HG02623 (cell line): ENCODE measurements around the gene NADSYN1.

Experiments used
- ATAC-seq: cut with Tn5 transposase; IDR thresholded peaks from one replicate; pipeline ENCODE4 v1.9.1; 2021; ENCODE audit warnings: moderate library complexity; ENCODE audit not compliant: unreplicated experiment

Gene NADSYN1

GRCh38 chr11:71432761-71433647 is 20.0 kb upstream of the NADSYN1 start:
- ATAC-seq = no peak

GRCh38 chr11:71433648-71434450 is 19.2 kb upstream of the NADSYN1 start:
- ATAC-seq = no peak

GRCh38 chr11:71434576-71435130 is 18.4 kb upstream of the NADSYN1 start:
- no peak for ATAC-seq

GRCh38 chr11:71435278-71435951 is 17.6 kb upstream of the NADSYN1 start:
- no peak for ATAC-seq

GRCh38 chr11:71436861-71437260 is 16.1 kb upstream of the NADSYN1 start:
- no peak for ATAC-seq

- no peak for ATAC-seq
These were observed 15.6 kb upstream of the NADSYN1 start for GRCh38 chr11:71437399-71437798.

GRCh38 chr11:71437879-71438278 is 15.1 kb upstream of the NADSYN1 start:
- no peak for ATAC-seq

- ATAC-seq = no peak
These were observed 14.4 kb upstream of the NADSYN1 start for GRCh38 chr11:71438650-71439049.

GRCh38 chr11:71440021-71440755 is 12.8 kb upstream of the NADSYN1 start:
- no peak for ATAC-seq

GRCh38 chr11:71441251-71441650 is 11.8 kb upstream of the NADSYN1 start:
- ATAC-seq = no peak

- no peak for ATAC-seq
These were observed 10.9 kb upstream of the NADSYN1 start for GRCh38 chr11:71442123-71442522.

- no peak for ATAC-seq
These were observed 10.1 kb upstream of the NADSYN1 start for GRCh38 chr11:71442880-71443279.

- ATAC-seq = no peak
These were observed 9.1 kb upstream of the NADSYN1 start for GRCh38 chr11:71443736-71444445.

GRCh38 chr11:71444811-71445210 is 8.2 kb upstream of the NADSYN1 start:
- no peak for ATAC-seq

GRCh38 chr11:71446150-71446549 is 6.9 kb upstream of the NADSYN1 start:
- ATAC-seq = no peak

GRCh38 chr11:71446942-71447688 is 5.9 kb upstream of the NADSYN1 start:
- ATAC-seq = no peak

- no peak for ATAC-seq
These were observed 5.2 kb upstream of the NADSYN1 start for GRCh38 chr11:71447791-71448256.

GRCh38 chr11:71448257-71449171 is 4.5 kb upstream of the NADSYN1 start, which contains the start of gene DHCR7:
TSS of gene DHCR7 (minus strand) at chr11:71448393. CDS start at chr11:71444952, 3,441 bp downstream.
- peak; percentile 83 for ATAC-seq
